CD4-positive, alpha-beta T cell treated with Interferon gamma for 1 hour (primary cell): ENCODE results near the gene SETBP1.

Source experiments
- DNase-seq: peaks from one replicate; pipeline ENCODE4 v3.0.0-alpha.2; 2020

The SETBP1 gene

DNA sequence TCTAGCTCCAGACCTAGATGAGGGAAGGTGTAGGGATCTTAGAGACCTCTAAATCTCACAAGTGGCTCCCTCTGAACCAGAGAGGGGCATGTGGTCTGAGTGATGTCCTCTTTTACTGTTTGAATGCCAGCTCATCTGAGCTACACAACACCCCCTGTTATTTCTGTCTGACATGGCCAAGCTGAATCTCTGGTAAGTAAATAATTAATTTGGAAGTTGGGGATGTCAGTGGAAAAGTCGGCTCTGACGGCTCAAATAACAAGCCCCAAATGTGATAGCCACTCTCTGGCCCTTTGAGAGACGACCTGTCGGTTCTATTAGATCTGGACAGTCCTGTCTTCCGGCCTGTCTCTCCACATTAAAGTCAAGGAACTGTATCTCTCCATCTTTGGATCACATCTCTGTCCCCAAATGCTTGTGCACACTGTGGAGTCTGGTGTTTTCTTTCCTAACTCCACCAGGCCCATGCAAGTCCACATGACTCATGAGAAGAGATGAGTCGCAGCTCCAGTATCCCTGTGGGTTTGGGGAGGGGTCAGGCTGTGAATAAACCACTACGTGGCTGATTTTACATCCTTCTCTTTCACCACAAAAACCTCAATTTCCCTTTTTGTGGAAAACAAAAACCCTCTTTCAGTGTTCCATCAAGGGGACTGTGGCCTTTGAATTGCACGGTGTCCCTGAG is 52.5 kb downstream of the SETBP1 start:
- DNase-seq: peak; percentile 59

DNA sequence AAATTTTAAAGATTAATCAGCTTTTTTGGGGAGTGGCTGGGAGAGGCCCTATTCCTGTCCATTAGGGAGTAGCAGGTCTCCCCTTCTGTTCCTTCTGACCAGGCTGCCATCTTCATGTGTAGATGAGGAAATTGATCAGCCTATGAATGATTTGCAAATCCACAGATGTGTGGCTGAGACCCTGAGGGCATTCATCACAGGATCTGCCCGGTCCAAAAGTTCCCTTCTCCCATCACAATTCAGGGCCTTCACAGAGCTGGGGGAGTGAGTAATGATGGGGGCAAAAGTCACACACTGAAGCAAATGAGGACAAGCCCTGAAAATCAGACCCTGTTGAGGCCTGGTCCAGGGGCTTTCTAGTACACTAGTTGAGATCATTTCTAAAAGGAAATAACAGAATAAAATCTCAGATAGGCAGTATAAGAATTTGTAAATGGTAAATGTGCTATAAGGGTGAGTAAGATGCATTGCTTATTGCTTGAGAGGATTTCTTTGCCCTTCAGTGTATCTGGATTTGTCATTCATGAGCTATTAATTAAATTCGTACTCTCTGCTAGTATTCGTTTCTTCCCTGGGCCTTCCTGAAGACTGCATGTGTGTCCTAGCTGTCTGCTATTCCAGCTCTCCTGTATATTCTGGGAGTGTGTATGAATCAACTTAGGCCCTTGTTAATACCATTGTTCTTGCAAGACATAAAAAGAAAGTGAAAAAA is 53.2 kb downstream of the SETBP1 start:
- no peak for DNase-seq

DNA sequence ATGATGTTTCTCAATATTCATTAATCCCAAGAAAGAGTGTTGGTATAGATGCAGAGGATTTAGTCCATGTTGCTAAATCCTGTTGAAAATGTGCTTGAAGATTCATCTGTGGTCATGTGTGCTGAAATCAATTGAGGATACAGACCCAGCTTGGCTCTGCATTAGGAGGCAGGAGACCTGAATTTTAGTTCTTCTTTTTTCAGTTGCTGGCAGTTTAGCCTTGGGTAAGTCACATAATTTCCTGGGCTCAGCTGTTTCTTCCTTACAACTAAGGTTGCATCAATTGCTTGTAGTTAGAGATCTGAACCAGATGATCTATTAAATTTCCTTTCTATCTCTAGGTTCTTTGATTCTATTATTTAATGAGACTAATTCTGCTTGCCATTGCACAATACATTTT is 54.4 kb downstream of the SETBP1 start:
- DNase-seq: no peak

DNA sequence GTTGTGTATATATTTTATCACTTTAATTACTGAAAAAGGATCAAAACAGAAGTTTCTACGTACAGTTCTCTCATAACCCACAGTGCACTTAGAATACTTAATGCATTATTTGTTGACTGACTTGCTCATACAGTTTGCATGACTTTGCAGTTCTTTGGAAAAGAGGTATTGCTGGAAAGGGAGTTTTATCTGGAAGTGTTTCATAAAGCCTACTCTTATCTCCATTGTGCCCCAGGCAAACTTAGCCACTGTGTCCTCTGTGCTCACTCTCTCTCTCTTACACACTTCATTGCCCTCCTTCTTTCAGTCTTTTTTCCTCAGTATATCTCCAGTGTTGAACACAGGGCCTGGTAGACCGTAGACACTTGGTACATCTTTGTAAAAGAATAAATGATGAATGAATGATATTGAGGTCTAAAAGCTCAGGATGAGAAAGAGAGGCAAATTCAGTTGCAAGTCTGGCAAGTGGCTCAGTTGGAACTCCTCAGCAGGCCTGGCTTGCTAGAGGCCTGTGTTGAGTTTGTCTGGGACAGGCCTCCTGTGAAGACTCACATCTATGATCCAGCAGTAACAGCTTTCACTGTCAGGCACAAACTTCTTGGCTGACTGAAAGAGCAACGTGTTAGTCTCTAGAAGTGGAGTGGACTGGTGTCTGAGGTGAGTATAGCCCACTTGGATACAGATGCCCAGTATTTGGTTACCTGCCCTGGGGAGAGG is 56.1 kb downstream of the SETBP1 start:
- DNase-seq: no peak

DNA sequence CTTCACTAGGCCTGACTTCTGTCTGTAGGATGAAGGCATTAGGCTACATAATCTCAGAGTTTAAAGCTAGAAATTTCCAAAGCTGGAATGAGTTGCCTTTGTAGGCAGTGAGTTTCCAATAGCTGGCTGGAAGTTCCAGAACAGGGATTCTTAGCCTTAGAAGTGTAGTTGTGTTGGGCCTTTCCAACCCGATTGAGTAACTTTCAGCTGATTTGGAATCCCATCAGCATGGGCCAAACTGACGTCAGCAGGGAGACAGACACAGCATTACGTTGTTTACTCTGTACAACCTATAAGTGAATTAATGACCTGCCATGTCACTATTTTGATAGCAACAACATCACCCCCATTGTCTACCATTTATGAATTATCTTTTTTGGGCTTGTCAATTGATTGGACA is 56.9 kb downstream of the SETBP1 start:
- no peak for DNase-seq

DNA sequence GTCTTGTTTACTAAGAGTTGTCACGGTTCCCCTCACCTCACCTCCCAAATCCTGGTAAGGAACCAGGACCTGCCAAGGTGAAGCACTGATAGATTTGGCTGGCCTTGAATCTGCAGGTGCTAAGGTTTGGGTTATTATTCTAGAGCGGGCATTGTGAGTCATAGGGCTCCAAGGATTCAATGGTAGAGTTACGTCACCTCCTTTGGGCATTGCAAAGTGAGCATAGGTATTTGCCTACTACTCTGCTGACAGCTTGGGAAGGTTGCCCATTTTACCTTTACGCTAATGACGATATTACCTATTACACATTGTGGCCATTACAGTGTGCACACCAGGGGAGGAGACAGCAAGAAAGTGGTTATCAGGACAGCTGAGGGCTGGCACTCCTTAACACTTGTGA is 59.3 kb downstream of the SETBP1 start:
- DNase-seq: no peak

DNA sequence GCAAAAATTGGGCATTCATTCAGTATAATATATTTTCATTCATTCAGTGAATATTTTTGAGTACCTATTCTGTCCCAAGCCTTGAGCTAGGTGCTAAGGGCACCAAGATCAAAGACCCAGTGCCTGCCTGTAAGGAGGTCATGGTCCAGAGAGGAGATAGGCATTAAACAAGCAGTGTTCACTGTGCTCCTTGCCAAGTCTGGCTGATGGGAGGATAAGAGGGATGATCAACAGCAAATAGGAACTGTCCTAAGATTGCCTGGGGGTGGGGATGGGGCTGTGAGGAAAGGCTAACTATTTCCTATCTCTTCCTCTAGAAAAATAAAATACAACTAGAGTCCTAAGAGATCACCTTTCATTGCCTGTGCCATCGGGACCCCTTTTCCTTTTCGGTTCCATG is 60.4 kb downstream of the SETBP1 start:
- DNase-seq: no peak

DNA sequence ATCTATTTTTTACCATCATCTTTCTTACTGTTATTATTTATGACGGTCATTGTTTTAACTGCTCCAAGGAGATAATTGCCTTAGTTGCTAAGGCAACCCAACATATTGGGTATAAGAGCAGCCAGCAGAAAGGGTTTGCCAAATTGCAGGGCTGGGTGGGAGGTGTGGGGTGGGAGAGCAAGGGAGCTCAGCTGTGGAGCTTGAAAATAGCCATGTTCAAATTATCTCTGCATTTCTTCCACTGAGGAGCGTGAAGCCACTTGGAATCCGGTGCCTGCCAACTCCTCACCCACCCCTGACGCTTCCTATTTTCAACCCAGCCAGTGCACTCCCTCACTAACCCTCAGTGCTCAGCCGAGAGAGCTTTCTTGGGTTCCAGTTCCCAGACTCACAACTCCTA is 60.8 kb downstream of the SETBP1 start:
- DNase-seq: no peak

DNA sequence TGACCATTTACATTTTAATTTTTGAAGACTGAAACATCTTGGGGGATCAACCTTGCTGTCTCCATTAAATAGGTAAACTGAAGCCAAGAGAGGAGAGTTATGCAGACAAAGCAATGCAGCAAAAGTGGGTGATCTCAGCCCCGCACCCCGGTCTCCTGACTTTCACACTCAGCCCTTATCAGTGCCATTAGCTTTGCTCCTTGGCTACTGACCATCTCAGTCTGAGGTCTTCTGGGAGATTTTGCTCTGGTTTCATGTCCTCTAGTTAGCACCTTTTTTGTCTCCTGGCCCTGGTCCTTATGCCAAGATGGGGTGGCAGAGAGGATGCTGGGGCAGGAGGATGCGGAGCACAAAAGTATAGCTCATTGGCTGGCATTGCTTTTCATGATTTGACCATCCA is 61.4 kb downstream of the SETBP1 start:
- no peak for DNase-seq

DNA sequence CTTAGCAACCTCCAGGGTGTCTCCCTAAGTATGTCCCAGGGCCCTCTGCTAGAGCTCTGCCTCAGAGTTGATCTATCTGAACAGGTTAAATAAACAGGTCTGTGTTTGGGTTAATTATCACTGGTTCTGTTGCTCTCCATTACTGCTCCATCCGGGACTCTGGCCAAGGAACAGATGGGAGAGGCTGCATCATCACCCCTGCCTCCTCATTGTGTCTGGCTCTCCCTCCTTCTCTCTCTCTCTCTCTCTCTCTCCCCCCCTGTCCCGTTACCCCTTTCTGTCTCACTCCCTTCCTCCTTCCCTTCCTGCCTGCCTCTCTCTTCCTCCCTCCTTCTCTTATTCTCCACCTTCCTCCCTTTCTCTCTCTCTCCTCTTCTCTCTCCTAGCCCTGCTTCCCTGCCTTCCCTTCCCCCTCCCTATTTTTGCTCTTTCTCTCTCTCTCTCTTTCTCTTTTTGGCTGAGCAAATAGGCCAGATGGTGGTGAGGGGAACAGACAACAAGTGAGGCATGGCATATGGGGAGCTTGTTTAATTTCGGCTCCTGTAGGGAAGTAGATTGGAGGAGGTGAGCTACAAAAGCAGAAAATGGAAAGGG is 62.1 kb downstream of the SETBP1 start:
- DNase-seq: no peak

DNA sequence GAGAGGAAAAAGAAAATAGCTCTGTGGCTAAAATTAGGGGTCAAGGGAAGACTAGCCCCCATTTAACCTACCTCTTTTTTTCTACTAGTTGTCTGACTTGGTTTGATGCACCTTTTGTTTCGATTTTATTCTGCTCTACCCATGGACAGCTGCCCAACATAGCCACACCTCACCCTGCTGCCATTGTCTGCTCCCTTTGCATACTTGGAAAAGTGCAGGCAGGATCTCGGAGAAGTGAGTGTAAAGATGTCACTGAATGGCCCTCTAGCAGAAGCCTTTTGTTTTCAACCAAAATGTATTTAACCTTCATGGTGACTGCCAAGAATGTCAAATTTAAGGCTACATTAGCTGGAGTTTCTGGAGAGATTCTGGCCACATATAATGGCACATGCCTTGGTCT is 62.9 kb downstream of the SETBP1 start:
- no peak for DNase-seq

DNA sequence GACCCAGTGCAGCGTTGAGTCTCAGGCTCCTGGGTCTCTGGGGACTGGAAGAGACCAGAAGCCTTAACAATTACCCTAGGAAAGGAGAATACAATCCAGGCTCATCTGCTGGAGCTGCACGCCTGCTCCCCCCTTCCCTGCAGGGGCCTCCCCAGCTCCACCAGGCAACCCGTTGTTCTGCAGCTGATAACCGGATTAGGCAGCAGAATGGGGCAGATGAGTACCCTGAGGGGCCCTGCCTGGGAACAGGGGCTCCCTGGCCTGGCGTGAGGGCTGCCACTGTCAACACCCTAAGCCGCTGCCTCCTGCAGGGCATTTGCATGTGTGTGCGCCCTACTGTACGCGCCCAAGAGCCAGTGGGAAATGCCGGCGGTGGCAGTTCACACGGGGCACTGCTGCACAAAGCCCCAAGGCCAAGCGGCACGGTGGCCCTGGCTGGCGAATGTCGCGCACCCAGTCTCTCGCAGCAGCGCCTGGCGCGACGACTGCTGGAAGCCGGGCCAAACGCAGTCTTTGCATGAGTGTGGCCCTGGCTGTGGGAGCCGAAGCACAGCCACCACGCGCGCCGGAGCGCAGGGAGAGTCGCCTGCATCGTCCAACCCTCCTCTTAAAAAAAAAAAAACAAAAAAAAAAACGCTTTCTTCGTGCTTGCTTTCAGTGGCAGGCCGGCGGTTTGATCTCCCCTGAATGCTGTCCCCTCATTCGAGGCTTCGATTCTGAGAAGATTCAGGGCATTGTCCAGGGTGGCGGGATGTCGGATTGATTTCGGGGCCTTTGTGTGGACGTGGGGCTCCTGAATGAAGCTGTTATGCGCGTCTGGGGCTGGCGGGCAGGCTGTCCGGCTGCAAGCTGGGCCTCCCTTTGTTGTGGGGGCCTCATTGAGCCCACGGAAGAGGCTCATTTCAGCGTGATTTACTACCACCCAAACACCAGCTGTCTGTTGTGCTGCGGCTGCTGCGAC is 63.8 kb downstream of the SETBP1 start:
- DNase-seq: no peak

DNA sequence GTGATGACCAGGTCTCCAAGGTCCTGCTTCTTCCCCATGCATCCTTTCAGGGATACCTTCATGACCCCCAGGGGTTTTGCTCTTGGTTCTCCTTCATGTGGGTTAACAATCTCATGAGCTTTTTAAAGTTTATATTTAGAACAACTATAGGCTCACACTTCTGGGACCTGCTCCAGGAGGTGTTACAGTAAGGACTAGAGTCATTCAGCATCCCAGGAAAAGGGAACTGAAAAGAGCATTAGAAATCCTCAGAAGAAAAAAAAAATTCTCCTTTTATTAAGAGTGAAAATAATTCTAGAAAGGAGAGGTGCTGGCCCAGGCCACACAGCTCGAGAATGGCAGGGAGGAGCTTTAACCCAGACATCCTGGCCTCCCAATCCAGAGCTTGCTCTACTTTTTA is 66.5 kb downstream of the SETBP1 start:
- DNase-seq: no peak

DNA sequence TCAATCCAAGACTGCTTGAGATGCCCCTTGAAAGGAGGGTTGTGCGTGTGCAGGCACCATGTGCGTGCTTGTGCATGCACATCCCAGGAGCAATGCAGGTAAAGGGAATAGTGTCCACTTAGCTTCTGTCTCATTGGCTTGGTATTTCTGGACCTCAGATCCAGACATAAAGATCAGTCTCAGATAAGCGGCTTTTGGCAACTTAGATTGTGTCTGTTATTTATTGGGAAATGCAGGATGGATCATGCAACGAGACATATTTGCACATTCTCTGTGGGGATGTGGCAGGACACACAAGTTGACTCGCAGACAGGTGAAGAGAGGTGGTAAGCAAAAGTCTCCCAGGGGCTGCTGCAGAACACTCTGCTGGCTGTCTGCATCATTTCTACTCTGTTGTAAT is 67.9 kb downstream of the SETBP1 start:
- no peak for DNase-seq

DNA sequence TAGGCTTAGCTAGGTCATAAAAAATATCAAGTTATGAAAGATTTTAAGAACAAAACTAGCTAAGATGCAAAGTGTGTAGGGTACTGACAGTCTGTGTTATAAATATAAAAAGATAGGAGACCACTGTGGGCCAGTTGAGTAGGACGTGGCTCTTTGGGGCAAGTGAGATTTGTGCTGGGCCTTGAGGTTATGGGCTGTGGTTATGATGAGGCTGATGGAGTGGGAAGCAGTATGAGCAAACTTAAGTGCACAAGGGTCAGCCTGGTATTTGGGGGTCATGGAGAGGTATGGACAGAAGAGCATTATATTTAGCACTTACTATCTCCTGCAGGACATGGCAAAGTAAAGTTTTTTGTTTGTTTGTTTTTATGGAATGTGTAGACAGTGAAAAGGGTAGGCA is 70.1 kb downstream of the SETBP1 start:
- no peak for DNase-seq

DNA sequence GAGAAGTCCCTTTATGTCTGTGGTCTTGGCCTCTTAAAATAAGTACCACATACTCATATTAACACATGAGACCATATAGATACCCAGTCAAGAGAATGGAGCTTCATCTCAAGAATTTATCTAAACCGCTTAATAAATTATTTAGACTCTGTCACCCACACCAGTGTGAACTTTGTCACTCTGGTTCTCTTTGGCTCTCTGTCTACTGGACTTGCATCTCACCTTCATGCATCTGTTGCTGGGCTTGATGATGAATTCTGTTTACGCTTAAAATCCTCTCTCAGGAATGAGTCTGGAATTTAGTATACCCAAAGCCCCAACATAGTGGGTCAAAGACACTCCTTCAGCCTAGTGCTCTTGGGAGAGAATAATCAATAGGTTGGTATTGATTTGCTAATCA is 73.9 kb downstream of the SETBP1 start:
- no peak for DNase-seq

DNA sequence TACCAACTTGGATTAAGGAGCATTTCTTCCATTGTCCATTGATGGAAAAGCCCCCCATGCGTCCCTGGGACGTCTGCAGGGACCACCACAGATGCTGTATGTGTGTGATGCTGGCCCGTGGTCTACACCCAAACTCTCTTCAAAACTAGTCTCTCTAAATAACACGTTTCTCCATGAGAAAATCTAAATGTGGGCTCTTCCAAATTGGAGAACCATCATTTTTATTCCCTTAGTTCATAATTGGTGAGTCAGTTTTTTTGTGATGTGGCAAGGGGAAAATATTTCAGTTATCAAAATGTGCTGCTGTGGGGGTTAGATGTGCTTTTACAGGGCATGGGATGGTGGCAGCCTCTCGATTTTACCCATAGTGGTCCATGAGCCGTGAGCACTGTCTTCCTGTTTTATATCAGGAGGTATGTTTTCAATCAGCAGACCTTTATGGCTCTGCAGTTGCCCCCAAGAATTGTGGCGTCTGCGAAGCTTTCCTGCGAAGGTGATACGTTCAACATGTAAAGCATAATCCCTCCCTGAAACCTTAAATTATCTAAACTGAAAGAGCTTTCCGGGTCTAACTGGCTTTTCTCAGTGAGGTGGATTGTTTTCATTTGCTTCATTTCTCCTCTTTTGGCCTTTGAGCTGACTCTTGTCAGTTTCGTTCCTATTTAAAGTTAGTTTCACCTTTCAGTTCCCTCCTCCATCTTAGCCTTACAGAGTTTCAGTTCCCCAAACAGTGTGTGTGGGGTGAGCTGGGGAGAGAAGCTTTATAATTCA is 78.4 kb downstream of the SETBP1 start:
- peak; percentile 50 for DNase-seq

DNA sequence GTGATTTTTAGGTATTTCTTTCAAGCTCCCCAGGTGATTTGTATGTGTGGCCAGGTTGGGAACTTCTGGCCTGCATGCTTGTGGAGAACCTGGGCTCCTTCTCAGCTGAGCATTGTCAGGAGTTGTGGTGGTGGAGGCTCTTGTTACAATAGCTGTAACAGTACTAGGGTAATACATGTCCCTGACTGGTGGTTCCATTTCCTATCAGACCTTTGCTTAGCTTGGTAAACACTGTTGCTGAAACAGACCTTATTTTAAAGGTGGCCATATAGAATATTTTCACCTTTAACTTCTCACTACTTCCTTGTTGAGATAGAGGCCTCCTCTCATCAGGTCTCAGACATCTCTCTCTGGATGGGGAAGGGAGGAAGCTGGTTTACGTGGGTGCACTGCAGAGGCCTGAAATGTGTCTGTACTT is 79.2 kb downstream of the SETBP1 start:
- DNase-seq: no peak

DNA sequence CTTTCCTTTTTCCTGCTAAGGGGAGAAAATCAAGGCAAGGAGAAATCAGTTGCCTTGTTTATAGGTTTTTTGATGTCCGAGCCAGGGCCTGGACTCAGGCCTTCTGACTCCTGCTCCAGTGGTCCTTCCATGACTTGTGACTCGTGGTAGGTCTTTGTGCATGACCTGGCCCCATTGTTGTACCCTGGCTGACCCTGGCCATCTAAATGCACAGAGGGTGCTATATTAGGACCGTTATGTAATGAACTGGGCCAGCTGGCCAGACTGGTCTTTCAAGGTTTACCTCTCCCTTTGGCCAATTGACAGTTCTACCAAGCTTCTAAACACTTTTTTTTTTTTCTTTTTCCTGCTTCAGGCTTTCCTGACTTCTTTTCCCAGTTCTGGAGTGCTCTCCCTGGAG is 81.1 kb downstream of the SETBP1 start:
- no peak for DNase-seq

DNA sequence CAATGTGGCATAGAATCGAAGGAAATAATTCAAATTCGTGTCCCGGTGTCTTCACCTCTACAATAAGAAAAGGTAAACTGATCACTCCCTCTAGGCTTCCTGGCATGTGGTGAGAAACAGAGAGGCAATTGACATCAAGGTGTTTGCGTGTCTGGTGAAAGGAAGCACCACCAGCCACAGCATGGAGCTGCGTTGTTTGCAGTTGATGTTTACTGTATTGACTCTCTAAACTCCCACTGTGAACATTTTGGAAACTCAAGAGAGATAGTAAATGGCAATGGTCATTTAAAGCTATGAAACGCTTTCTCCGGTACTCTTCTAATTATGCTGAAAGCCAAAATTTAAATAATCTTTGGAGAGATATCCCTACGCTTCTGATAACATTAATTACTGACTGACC is 82.6 kb downstream of the SETBP1 start:
- no peak for DNase-seq

DNA sequence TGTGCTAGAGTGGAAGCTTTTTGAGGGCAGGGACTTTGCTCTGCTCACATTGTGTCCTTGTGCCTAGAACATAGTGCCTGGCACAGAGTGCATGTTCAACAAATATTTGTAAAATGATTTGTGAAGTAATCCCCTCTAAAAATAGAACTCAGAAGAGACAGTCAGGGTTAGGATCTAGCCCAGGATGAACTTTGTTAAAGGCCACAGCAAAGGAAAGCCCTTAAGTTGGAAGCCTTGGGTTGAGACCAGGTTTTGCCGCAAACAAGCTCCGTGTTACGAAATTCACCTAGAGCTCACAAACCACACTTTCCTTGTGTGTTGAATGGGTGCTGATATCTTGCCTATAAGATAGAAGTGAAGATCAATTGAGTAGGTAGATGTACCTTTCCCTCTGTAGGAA is 84.2 kb downstream of the SETBP1 start:
- DNase-seq: no peak

DNA sequence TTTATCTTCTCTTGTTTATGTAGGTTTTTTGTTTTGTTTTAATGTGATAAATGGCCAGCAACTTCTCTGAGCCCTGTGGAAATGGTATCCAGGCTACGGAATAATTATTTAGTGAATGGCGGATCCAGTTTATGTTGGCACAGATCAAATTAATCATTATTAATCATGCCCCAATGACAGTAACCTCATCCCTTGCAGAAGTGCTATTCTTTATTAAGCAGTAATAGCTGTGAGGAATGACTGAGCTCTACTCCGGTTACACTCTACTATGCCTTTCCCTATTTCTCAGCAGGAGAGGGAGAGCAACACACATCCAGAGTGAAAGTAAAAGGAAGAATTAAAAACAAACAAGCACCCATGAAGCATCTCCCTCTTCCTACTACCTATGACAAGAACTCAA is 84.8 kb downstream of the SETBP1 start:
- no peak for DNase-seq
